ENCODE measurements around the gene PRSS56.
"Not testable (repeated sequence)": the region's sequence is repeated elsewhere in the genome, so short reads cannot be mapped to it uniquely, and the experiment has no call there.

The PRSS56 gene

DNA sequence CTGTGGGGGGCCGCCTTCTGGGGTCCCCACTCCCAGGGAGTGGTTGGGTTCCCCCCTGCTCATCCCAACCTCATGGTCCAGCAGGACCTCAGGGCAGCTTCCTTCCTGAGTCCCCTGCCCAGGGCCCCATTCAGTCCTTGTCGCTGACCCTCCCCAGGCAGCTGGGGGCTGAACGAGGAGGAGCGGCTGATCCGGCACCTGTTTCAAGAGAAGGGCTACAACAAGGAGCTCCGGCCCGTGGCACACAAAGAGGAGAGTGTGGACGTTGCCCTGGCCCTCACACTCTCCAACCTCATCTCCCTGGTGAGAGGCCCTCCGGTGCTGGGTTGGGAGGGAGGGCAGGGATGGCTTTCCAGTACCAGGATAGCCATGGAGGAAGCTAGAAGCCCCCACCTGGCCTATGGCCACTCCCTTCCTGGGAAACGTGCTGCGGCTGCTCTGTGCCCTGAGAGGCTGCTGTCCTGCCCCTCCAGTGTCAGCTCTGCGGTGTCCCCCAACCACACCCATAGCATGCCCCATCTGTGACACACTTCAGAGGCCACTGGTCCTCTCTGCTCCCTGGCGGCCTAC is 6.3 kb downstream of the PRSS56 start:
- no peak for DNase-seq

DNA sequence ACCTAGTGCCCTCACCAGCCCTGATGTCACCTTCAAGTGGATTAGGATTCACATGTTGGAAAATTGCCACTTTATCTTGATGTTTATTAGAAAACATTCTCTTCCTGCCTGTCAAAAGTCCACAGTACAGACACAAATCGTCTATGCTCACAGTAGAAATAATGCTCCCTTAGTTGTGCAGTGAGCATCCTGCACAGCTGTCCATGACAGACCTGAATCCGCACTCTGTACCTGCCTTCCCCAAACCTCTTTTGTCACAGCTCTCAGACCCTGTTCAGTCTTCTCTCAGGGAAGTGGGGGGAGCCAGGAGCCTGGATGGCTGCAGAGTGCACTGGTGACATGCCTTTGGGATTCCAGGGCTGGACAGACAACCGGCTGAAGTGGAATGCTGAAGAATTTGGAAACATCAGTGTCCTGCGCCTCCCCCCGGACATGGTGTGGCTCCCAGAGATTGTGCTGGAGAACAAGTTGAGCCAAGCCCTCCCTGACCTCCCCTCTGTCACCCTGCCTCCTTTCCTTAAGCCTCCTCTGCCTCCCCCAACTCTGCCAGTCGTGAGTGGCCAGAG is 7.8 kb downstream of the PRSS56 start:
- DNase-seq = no peak

DNA sequence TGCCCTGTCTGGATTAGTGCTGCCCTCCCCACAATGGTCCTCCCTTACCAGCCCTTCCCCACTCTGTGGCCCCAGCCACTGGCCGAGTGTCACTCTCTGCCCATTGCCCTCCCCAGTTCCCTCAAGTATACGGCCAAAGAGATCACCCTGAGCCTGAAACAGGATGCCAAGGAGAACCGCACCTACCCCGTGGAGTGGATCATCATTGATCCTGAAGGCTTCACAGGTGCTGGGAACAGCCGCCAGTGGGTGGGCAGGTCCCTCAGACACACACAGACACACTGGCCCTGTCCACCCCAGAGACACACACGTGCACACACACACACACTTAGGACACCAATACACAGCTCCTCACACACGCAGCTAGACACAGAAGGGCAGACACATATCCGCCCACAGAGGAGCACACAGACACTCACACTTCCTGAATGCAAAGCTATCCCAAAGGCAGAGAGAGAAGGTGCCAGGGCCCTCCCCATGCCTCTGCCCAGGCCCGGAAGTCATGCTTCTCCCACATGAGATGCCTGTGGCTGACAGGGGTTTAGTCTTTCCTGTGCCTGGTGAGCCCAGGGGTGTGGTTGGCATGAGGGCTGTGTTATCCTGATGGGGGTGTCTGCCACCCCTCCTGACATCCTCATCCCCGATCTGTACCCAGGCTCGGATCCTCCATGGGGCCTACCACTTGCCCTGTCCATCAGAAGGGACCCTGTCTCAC is 8.7 kb downstream of the PRSS56 start:
- no peak for DNase-seq

DNA sequence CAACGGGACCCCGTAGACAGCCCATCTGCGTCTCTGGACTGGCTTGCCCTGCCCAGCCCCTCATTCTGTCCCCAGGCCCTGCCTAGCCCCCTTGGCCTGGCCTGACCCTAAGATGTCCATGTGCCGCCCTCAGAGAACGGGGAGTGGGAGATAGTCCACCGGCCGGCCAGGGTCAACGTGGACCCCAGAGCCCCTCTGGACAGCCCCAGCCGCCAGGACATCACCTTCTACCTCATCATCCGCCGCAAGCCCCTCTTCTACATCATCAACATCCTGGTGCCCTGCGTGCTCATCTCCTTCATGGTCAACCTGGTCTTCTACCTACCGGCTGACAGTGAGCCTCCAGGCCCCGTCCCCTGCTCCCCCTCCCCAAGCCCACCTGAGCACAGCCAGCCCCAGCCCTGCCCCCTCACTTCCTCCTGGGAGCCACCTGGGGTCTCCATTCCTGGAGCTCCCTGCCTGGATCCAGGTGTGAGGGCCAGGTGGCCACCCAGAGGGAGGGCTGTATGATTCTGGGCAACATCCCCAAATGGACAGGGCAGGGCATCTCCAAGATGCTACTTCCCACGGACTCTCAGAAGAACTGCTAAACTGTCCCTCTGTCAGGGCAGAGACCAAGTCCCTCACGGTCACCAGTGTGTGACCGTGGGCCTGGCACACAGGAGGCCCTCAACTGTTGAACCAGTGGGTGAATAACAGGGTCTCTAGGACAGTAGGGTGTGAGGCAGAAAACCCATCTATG is 9.8 kb downstream of the PRSS56 start:
- DNase-seq = no peak

DNA sequence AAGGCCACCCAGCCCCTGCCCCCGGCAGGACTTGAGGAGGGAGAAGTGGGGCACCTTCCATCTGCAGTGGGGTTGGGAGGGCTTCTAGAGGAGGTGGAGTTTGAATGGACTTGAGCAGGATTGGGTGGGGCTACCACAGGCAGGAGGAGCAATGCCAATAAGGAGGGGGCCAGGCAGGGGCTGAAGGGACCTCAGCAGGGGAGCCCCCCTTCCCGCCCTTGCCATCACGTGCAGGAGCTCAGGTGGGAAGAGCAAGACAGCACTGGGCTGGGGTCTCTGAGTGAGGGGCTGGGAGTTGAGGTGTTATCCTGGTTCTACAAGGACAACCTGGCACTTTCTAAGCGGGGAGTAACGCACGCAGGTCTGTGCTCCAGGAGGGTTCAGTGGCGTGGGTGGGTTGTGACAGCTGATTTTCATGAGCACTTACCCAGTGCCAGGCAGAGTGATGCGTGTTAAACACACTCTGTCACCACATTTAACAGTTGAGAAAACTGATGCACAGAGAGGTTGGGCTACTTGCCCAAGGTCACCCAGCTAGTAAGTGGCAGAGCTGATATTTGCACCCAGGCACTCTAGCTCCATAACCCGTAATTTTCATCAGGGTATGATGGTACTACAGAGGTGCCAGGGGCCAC is 10.6 kb downstream of the PRSS56 start:
- DNase-seq = no peak

DNA sequence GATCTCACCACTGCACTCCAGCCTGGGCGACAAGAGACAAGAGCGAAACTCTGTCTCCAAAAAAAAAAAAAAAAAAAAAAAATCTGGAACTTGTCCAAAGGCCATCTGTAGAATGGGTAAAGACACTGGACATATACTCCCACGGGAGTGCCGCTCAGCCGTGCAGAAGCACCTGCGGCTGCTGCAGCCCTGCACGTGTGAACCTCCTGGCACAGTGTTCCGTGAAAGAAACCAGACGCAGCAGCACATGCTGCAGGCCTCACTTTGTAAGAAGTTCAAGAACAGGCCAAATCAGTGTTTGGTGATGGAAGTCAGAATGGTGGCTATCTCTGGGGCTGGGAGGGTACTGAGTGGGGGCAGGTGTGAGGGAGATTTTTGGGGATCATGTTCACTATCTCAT is 12.2 kb downstream of the PRSS56 start:
- no peak for DNase-seq

DNA sequence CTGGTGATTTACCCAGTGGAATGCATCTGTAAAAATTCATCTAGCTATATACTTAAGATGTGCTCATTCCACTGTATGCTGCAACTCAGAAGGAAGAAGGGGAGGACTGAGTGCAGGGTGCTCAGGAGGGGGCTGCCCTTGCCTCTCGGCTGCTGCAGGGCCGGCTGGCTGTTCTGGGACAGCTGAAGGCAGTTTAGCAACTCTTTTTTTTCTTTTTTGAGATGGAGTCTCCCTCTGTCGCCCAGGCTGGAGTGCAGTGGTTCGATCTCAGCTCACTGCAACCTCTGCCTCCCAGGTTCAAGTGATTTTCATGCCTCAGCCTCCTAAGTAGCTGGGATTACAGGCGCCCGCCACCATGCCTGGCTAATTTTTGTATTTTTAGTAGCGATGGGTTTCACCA is 12.6 kb downstream of the PRSS56 start:
- DNase-seq = not testable (repeated sequence)

DNA sequence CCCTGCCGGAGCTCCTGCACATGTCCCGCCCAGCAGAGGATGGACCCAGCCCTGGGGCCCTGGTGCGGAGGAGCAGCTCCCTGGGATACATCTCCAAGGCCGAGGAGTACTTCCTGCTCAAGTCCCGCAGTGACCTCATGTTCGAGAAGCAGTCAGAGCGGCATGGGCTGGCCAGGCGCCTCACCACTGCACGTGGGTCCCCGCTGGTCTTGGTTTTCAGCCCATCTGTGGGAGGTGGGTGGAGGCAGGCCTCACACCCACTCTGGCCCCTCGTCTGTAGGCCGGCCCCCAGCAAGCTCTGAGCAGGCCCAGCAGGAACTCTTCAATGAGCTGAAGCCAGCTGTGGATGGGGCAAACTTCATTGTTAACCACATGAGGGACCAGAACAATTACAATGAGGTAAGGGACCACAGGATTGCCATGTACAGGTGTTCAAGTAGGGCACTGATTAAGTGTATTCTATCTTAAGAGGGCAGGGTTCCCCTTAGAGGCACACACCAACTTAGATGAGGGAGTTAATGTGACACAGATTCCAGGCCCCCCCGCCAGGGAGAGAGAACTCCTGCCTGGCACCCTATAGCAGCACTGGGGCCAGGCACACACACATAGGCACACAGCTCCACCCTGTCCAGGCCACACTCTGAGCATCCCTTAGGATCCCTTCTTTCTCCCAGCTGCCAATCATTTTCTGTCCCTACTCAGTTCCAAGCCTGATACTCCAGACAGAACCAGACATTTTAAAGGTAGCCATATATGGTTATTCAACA is 13.9 kb downstream of the PRSS56 start:
- DNase-seq = no peak

DNA sequence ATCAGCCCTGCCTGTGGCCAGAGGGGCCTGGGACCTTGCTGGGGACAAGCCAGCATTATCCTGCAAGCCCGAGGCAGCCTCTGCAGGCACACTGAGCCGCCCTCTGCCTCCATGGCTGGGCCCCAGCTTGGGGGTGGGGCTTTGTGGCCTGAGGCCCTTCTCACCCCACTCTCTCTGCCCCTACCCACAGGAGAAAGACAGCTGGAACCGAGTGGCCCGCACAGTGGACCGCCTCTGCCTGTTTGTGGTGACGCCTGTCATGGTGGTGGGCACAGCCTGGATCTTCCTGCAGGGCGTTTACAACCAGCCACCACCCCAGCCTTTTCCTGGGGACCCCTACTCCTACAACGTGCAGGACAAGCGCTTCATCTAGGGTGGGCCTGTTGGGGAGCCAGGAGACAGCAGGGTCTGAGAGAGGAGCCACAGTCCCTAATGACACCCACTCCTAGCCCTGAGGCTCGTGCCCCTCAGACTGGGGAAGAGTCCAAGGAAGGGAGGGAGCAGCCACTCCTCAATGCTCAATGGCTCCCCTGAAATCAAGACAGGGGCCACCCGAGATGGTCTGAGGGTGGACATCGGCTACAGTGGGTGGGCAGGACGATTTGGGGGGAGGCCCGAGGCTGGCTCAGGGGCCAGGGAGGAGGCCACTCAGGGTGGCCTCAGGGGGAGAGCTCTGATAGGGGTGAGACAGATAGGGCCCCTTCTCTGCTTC is 14.9 kb downstream of the PRSS56 start:
- no peak for DNase-seq

DNA sequence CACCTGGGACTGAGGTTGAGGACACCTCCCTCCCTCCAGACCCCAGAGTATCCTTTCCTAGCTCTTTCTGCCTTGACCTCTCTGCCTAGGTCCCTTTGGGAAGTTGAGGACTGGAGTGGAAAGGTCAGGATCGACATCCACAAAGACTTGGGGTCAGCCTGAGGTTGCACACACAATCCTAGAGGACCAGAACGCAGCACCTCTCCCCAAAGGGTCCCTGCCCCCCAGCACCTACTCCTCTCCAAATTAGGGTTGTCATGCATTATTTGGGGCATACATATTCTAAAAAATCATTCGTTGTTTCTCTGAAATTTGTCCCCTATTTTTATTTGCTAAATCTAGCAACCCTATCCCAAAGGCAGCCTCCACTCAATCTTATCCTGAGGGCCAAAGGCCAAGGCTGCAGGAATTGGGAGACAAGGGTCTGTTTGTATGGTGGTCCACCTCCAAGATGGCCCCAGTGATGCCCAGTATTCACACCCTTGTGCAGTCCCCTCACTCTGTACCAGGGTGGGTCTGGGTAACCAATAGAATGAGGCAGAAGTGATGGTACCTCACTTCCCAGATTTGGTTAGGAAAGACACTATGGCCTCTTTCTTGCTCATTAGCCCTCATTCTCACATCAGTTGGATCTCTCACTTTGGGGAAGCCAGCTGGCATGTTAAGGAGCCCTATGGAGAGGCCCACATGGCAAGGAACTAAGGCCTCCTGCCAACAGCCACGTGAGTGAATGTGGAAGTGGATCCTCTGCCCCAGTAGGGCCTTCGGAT is 15.8 kb downstream of the PRSS56 start:
- DNase-seq = no peak

DNA sequence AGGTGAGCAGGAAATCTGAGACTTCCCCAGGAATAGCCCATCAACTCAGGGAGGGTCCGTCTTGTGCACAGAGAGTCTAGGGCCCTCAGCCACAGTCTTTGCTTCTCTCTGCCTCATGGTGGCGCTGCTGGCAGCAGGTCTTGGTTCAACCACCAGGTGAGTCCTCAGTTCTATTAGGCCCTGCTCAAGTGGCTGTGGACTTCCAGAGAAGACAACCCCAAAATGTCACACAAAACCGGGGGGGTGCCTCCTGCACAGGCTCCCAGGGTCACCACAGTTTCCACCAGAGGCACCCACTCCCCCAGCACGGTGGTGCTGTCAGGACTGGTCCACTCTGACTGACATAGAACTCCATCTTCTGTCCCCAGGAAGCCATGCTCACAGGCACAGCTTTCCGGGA is 16.9 kb downstream of the PRSS56 start:
- no peak for DNase-seq

DNA sequence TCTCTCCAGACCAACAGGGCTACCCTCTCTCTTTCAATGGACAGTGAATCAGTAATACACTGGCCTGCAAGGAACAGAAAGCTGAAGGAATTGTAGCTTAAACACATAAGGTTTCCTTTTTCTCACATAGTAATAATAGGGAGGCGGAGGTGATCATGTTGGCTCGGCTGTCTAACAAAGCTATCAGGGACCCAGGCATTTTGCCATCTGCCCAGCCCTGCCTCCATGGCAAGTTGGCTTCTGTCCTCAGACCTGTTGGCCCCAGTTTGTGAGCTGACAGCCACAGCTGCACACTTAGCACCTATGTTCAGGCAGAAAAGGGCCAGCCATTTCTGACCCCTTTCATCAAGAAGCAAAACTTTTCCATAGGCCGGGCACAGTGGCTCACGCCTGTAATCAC is 17.3 kb downstream of the PRSS56 start:
- no peak for DNase-seq

DNA sequence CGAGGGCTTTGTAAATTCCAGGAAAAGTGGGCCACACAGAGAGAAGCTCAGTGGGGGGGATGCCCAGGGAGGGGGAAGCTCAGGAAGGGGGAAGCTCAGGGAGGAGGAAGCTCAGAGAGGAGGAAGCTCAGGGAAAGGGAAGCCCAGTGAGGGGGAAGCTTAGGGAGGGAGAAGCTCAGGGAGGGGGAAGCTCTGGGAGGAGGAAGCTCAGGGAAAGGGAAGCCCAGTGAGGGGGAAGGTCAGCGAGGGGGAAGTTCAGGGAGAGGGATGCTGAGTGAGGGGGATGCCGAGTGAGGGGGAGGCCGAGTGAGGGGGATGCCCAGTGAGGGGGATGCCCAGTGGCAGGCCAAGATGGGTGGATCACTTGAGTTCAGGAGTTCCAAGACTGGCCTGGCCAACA is 18.5 kb downstream of the PRSS56 start:
- no peak for DNase-seq

DNA sequence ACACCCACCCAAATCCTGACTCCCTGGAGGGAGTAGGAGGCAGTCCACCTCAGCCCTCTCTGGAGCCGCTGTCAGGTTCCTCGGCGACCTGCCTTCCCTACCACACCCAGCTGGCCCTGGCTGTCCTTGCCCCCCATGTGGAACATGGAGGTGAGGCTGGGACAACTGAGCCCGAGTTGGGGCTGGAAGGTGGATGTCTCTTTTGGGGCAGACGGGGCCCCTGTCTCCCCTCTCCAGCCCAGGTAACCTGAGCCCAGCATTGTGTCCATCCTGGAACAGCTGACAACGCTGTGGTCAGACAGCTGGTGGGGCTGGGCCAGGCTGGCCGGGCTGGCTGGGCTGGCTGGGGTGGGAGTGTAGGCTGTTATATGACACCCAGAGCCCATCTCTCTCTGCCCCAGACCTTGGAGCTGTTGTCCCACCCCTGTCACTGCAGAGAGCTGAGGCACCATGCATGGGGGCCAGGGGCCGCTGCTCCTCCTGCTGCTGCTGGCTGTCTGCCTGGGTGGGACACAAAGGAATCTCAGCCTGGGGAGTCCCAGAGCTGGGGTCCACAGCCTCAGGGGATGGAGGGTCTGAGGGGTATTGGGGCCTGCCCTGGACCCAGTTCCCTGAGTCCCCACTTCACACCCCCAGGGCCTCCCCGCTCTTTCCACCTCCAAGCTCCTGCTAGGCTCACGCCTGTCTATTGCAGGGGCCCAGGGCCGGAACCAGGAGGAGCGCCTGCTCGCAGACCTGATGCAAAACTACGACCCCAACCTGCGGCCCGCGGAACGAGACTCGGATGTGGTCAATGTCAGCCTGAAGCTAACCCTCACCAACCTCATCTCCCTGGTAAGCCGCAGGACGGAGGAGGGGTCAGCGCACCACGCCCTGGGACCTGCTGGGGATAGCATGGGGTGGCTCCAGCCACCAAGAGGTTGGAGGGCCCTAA is 19.4 kb downstream of the PRSS56 start, which contains the start of gene CHRNG:
CHRNG (plus strand) TSS at position 395 of the 934 bp plus-strand sequence; CDS start at position 451, 56 bp downstream.
- DNase-seq = no peak

DNA sequence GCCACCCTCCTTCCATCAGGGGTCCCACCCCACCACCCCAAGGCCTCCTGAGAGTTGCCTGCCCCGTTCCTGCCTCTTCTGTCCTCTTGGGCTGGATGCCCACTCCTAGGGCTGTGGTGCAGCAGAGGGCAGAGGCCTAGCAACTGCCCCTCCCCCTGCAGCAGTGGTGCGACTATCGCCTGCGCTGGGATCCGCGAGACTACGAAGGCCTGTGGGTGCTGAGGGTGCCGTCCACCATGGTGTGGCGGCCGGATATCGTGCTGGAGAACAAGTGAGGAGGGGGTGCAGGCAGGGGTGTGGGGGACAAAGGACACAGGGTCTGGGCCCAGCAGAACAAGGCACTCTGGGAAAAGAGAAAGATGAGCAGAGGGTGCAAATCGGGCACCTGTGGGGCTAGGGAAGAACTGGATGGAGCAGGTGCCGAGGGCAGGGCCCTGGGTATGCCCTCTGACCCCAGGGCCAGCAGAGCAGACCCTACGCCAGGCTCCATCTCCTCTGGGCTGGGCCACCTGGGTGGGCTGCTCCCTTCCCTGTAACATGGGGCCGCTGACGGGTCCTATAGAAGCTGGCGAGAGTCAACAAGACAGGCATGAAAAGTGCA is 20.4 kb downstream of the PRSS56 start:
- DNase-seq = no peak

DNA sequence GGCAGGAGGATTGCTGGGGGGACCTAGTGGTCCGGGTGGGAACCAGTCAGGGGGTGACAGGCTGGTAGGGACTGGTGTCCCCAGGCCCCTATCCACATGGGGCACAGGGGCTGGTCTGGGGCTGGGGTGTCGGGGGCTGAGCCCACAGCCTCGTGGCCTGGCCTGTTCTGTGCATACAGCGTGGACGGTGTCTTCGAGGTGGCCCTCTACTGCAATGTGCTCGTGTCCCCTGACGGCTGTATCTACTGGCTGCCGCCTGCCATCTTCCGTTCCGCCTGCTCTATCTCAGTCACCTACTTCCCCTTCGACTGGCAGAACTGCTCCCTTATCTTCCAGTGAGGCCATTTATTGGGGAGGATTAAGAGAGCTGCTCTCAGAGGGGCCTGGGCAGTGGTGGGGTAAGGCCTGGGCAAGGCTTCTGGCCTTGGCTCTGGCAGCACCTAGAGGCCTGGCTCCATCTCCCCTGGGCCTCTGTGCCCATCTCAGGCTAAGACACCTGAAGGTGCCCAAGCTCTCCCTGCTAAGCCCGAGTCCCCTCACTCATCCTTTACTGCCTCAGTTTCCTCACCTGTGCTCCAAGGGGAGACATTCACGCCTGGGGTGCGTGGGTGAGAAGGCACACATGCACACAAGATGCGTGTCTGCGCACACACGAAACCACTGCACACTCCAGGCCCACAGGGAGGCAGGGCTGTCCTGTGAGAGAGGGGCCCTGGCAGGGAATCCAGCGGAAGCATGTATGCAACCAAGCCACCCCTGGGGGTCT is 21.2 kb downstream of the PRSS56 start:
- DNase-seq = no peak

DNA sequence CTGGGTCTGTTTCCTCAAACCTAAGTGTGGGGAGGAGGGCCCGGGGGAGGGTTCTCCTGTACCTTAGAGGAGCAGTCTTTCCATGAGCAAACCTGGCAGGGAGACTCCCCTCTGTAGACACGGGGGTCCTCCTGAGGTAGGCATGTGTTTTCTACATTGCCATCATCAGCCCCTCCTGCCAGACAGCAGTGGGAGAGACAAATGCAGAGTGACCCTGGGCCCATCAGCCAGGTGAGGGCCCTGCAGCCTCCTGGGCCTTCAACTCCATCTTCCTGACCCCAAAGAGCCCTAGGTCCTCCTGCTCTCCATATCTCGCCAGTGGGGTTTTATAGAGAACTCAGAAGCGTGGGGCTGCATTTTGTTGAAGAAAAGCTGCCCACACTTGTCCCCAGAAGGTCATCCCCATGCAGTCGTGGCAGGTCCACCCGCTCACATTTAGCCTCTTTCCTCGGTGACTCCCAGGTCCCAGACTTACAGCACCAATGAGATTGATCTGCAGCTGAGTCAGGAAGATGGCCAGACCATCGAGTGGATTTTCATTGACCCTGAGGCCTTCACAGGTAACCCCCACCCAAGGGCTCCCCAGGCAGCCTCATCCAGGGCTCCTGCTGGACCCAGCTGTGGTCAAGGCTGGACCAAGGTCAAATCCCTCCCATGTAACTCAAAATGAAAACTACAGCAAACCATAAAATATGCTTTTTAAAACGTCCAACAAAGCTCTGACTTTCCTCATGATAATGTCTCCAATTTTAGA is 21.9 kb downstream of the PRSS56 start:
- no peak for DNase-seq
